ENCODE results near the gene ANKS1B.
"Not testable (repeated sequence)": the region's sequence is repeated elsewhere in the genome, so short reads cannot be mapped to it uniquely, and the experiment has no call there.

ANKS1B gene

GRCh38 chr12:99984271-99985128 is at the start of gene ANKS1B:
Gene ANKS1B (minus strand): TSS chr12:99984936. CDS start chr12:99984237, 699 bp downstream.
- DNase-seq (ENCODE audit: low read depth in 1 of 2, low spot score in 1 of 2), result no peak

- DNase-seq (ENCODE audit: low read depth in 1 of 2, low spot score in 1 of 2), result no peak
These were observed 47.1 kb upstream of the ANKS1B start for GRCh38 chr12:100031836-100032235.

DNA sequence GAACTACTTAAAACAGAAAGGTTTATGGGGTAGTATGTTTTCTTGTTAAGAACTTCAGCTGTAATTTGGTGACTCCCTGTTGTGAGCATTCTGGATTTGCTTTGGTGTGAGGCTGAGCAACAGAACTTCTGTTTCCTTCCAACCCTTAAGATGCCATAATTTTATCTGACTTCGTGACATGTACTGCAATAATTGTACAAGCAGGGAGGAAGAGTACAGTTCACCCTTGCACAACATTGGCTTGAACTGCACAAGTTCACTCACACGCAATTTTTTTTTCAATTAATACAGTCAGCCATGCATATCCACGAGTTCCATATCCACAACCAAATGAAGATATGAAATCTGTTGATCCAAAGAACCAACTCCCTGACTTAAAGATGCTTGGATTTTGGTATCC is 42.9 kb upstream of the ANKS1B start:
- DNase-seq (ENCODE audit: low read depth in 1 of 2, low spot score in 1 of 2), result no peak

GRCh38 chr12:100026241-100026640 is 41.5 kb upstream of the ANKS1B start:
- no peak for DNase-seq (ENCODE audit: low read depth in 1 of 2, low spot score in 1 of 2)

DNA sequence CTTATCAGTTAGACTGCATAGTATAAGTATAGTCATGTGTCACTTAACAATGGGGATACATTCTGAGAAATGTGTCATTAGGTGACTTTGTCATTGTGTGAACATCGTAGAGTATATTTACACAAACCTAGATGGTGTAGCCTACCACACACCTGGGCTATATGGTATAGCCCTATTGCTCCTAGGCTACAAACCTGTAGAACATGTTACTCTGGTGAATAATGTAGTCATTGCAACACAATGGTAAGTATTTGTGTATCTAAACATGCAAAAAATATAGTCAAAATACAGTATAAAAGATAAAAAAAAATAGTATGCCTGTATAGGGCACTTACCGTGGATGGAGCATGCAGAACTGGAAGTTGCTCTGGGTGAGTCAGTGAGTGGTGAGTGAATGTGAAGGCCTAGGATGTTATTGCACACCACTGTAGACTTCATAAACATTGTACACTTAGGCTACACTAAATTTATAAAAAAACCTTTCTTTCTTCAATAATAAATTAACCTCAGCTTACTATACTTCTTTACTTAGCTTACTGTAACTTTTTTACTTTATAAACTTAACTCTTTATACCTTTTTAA is 40.3 kb upstream of the ANKS1B start:
- DNase-seq (ENCODE audit: low read depth in 1 of 2, low spot score in 1 of 2), result no peak

- DNase-seq (ENCODE audit: low read depth in 1 of 2, low spot score in 1 of 2), result no peak
These were observed 35.6 kb upstream of the ANKS1B start for GRCh38 chr12:100020370-100020769.

DNA sequence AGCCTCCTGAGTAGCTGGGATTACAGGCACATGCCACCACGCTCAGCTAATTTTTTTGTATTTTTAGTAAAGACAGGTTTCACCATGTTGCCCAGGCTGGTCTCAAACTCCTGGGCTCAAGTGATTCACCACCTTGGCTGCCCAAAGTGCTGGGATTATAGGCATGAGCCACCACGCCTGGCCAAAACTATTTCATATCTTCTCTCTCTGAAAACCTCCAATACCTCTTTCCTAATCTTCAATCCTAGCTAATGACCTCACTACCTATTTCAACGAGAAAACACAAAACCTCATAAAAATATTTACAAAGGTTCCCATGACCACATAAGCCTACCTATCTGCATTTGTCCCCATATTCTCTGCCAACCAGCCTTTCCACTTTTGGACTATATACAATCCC is 32.3 kb upstream of the ANKS1B start:
- DNase-seq (ENCODE audit: low read depth in 1 of 2, low spot score in 1 of 2), result no peak

GRCh38 chr12:100016304-100016703 is 31.6 kb upstream of the ANKS1B start:
- DNase-seq (ENCODE audit: low read depth in 1 of 2, low spot score in 1 of 2), result not testable (repeated sequence)

DNA sequence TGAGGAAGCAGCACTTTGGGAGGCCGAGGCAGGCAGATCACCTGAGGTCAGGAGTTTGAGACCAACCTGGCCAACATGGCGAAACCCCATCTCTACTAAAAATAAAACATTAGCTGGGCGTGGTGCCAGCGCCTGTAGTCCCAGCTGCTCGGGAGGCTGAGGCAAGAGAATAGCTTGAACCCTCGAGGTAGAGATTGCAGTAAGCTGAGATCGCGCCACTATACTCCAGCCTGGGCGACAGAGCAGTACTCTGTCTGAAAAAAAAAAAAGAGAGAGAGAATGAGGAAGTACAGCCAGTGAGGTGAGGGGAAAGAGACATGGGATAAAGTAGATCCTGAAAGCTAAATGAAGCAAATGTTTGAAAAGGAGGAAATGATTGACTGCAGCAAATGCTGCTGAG is 21.1 kb upstream of the ANKS1B start:
- not testable (repeated sequence) for DNase-seq (ENCODE audit: low read depth in 1 of 2, low spot score in 1 of 2)

DNA sequence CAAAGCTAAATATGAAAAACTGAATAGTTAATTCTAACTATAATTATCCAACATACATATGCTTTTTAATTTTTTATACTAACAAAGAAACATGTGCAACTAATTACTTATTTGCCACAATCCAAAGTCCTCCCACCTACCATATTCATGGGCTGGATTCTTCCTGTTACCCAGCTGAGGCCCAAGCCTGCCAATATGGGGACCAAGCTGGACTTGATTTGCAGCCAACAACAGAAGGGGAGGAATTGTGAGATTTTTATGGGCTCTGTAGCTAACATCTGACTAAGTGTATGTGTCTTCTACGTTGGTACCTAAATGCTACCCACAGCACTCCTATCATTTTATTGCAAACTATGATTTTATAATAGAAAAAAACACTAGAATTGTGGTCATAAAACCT is 13.1 kb upstream of the ANKS1B start:
- no peak for DNase-seq (ENCODE audit: low read depth in 1 of 2, low spot score in 1 of 2)

DNA sequence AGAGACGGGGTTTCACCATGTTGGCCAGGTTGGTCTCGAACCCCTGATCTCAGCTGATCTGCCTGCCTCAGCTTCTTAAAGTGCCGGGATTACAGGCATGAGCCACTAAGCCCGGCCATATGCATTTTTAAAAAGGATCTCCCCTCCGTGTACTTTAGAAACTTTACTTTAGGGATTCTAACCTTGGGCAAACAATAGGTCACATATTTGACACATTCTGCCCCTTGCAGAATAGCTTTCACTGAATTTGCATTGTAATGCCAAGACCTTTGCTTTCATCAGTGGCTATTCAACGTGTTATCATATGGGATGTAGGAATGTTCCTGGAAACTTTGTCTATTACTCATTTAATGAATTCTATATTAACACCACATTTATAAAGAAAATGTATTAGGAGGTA is 11.4 kb upstream of the ANKS1B start:
- DNase-seq (ENCODE audit: low read depth in 1 of 2, low spot score in 1 of 2), result no peak

GRCh38 chr12:99985631-99986030 is 895 bp upstream of the ANKS1B start:
- DNase-seq (ENCODE audit: low read depth in 1 of 2, low spot score in 1 of 2), result no peak

DNA sequence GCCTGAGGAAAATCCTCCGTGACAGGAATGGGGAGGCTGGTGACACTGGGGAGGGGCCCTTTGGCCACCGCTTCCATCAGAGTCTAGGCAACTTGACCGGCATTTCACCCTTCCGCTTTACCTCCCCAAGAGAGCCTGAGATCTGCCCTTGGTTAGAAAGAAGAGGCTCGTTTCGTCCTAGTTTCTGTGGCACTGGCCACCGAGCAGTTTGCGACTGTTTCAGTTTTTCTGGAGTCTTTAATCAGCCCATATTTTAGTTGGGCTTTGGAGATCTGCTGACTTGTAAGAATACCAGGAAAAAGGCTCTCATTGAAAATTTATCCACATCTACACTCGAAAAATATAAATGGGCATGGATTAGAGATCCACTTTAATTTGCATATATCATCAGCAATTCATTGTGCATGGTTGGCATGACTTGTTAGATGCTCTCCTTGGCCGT is 414 bp upstream of the ANKS1B start:
- no peak for DNase-seq (ENCODE audit: low read depth in 1 of 2, low spot score in 1 of 2)

DNA sequence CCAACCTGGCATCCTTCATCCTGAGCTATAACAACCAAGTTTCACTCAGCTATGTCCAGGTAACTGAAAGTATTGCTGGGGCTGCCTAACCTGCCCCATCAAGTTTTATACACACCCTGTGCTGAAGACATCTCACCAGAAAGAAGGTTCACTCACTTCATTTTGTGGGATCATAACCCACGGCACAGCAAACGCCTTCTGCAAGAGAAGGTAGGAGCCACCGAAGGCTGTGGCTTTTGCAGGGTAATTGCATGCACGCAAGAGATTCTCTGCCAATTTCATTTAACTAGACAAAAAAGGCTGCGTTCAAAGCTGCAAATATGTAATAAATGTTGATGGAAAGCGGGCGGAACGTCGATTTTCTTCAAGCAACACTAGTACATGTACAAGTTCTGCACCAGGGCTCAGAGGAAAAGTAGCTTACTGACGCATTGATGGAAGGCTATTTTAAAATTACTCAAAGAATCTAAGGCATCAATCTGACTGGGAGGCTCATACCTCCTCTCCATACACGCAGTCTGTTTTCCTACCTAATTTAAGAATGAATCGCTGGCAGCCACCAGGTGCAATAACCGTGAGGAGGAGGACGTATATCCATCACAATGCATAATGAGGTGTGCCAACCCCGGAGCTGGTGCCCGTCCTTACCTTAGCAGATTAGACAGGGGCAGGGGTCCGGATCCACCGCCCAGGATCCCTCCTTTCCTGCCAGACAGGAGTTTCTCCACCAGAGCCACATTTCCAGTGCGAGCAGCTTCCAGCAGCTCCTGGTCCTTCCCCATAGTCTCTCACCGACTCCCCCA is 1.1 kb downstream of the ANKS1B start:
- no peak for DNase-seq (ENCODE audit: low read depth in 1 of 2, low spot score in 1 of 2)

DNA sequence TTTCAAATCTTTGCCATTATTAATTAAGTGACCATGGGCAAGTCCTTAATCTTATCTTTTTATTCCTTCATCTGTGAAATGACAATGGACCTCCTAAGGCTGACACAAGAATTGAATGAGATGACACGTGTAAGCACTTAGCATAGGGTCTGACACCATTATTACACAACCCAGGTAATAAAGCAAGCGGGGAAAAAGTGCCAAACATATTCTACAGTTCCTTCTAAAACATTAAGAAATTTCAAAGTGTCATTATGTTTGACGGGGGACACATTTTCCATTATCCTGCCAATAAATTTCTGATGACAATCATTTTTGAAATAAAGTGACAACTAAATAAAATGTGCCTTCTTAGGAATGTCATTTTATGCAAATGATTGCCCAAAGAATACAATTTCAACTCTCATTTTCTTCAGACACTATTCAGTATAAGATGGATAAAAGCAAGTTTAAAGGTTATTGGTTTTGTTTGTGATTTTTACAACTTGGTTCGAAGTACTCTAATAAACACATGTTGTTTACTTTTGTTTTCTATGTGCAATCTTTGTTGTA is 3.0 kb downstream of the ANKS1B start:
- no peak for DNase-seq (ENCODE audit: low read depth in 1 of 2, low spot score in 1 of 2)

DNA sequence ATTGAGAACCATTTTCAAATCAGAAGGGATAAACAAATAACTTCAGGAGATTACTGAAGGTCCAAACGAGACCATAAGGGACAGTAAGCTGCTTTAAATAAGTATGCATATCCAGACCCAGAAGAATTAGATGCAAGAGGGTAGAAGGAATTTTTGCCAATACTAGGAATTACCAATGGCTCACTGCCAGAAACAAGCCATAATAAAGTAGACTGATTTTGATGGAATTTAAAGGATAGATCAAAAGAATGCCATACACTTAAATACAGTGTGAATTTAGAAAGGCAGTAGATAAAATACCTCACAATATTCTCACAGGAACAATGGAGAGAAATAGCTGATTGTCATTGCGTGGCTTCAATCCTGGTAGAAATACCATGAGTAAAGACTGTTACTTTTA is 5.3 kb downstream of the ANKS1B start:
- DNase-seq (ENCODE audit: low read depth in 1 of 2, low spot score in 1 of 2), result no peak

GRCh38 chr12:99978152-99978551 is 6.6 kb downstream of the ANKS1B start:
- no peak for DNase-seq (ENCODE audit: low read depth in 1 of 2, low spot score in 1 of 2)

DNA sequence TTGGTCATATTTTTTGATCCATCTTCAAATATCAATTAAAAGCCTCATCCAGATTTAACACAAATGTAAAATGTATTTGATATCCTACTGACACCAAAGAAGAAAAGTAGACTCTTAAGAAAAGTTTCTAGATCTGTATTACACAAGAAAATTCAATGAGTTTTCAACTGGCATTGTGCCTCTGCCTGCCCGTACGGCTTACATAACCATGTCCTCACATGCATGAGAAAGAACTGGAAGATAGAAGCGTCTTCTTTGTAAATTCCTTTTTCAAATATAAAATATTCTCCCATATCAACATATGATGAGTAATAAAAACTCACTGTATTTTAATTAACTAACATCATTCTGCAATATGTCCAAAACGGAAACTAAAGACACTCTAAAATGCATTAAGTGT is 7.2 kb downstream of the ANKS1B start:
- no peak for DNase-seq (ENCODE audit: low read depth in 1 of 2, low spot score in 1 of 2)

DNA sequence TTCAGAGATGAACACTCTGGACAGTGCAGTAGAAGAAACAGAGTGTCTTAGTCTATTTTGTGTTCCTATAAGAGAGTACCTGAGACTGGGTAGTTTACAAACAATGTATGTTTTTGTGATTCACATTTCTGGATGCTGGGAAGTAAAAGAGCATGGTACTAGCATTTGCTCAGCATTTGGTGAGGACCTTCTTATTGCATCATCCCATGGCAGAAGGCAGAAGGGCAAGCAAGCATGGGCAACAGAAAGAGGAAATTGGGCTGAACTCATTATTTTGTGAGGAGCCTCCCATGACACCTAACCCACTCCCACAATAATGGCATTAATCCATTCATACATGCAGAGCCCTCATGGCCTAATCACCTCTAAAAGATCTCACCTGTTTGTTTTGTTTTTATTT is 8.0 kb downstream of the ANKS1B start:
- DNase-seq (ENCODE audit: low read depth in 1 of 2, low spot score in 1 of 2), result no peak

GRCh38 chr12:99975321-99975720 is 9.4 kb downstream of the ANKS1B start:
- DNase-seq (ENCODE audit: low read depth in 1 of 2, low spot score in 1 of 2), result no peak

GRCh38 chr12:99974146-99974545 is 10.6 kb downstream of the ANKS1B start:
- DNase-seq (ENCODE audit: low read depth in 1 of 2, low spot score in 1 of 2), result no peak

DNA sequence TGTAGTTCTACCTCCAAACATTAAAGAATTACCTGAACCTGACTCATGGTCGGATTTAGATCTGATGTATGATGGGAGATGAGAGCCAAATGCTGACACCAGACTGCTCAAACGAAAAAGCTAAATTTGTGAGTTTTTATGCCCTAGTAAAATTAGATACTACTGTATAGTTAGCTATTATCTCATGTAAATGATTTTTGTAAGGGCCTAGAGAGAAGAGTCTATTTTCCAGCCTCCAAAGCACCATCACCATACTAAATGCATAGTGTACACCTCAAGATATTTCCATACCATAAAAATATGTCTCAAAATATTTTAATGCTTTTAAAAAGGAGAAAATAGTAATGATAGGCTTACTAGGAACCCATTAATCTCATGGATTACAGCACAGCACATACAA is 18.3 kb downstream of the ANKS1B start:
- DNase-seq (ENCODE audit: low read depth in 1 of 2, low spot score in 1 of 2), result no peak

Data from stimulated activated CD4-positive, alpha-beta T cell treated with anti-CD3 and anti-CD28 coated beads, Interleukin-15, amount 100 ng/mL, for 1 hour (primary cell).